GM12891 (cell line): ENCODE results near the gene AIFM2.

Experiments
- POLR2A ChIP-seq: IDR thresholded peaks from 2 replicates; pipeline ENCODE4 v1.6.1; 2011; ENCODE audit warnings: low read depth, low read length, control low read depth
- POLR2AphosphoS5 ChIP-seq: IDR thresholded peaks from 2 replicates; pipeline ENCODE4 v1.6.1; 2011; ENCODE audit warnings: low read depth, low read length, control low read depth
- POU2F2 ChIP-seq: IDR thresholded peaks from 2 replicates; pipeline ENCODE4 v1.6.1; 2011; ENCODE audit warnings: low read depth, mild to moderate bottlenecking, control low read depth, low read length, moderate library complexity
- SPI1 ChIP-seq: IDR thresholded peaks from 2 replicates; pipeline ENCODE4 v1.6.1; 2011; ENCODE audit warnings: low read depth, low read length, control low read depth
- TAF1 ChIP-seq: IDR thresholded peaks from 2 replicates; pipeline ENCODE4 v1.6.1; 2011; ENCODE audit warnings: low read depth, low read length, control low read depth

- TF ChIP-seq POLR2A = no peak
- TF ChIP-seq TAF1 = no peak
- TF ChIP-seq POLR2AphosphoS5 = no peak
- no peak for TF ChIP-seq SPI1
- no peak for TF ChIP-seq POU2F2
Measured at GRCh38 chr10:70148516-70148915, 15.9 kb upstream of the AIFM2 start.
